ENCODE results near the gene RASA3.
"Not testable (repeated sequence)": the region's sequence is repeated elsewhere in the genome, so short reads cannot be mapped to it uniquely, and the experiment has no call there.

The RASA3 gene, protein sequence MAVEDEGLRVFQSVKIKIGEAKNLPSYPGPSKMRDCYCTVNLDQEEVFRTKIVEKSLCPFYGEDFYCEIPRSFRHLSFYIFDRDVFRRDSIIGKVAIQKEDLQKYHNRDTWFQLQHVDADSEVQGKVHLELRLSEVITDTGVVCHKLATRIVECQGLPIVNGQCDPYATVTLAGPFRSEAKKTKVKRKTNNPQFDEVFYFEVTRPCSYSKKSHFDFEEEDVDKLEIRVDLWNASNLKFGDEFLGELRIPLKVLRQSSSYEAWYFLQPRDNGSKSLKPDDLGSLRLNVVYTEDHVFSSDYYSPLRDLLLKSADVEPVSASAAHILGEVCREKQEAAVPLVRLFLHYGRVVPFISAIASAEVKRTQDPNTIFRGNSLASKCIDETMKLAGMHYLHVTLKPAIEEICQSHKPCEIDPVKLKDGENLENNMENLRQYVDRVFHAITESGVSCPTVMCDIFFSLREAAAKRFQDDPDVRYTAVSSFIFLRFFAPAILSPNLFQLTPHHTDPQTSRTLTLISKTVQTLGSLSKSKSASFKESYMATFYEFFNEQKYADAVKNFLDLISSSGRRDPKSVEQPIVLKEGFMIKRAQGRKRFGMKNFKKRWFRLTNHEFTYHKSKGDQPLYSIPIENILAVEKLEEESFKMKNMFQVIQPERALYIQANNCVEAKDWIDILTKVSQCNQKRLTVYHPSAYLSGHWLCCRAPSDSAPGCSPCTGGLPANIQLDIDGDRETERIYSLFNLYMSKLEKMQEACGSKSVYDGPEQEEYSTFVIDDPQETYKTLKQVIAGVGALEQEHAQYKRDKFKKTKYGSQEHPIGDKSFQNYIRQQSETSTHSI

DNA sequence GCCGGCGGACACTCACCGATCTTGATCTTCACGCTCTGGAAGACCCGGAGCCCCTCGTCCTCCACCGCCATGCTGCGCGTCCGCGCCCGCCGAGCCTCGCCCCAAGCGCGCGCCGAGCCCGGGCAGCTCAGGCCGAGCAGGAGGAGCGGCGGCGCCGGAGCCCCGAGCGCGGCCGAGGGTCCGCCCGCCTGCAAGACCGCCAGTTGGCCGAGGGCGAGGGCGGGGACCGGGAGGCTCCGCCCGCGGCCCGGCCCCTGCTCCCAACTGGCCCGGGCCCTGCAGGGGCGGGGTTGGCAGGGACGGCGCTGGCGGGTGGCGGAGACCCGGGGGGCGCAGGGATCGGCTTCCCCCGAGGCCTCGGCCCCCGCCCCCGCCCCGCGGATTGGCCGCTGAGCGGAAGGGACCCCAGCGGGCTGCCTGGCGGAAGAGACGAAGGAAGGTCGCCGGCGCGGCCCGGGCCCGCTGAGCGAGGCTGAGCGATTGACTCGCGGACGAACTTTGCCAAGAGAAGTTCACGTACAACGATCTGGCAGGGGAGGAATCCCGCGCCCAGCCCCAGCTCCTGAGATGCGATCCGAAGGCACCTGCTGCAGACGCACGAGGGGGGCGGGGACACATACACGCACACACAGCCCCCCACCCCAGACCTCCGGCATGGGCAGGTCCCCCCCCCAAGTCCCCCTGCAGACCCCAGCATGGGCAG lies at the start of gene RASA3:
Gene RASA3, minus strand, starts transcription at position 205 of the 703 bp plus-strand sequence. Its CDS starts 134 bp downstream, at position 71.
- Mint-ChIP-seq H3K4me1 (ENCODE audit: low read depth) (peaks cover 36% of the 10 kb centered on the region), H3K36me3 (ENCODE audit: low read depth) (peaks cover 30% of the 10 kb centered on the region), H3K9me3 (no peaks in the 10 kb centered on the region), H3K27me3 (ENCODE audit: low read depth) (peaks cover 4% of the 10 kb centered on the region), H3K27ac (peak within 1 kb of the TSS; percentile 91), H3K4me3 (peak within 1 kb of the TSS; percentile 98)
- peak; percentile 65 for DNase-seq (ENCODE audit: low spot score)

DNA sequence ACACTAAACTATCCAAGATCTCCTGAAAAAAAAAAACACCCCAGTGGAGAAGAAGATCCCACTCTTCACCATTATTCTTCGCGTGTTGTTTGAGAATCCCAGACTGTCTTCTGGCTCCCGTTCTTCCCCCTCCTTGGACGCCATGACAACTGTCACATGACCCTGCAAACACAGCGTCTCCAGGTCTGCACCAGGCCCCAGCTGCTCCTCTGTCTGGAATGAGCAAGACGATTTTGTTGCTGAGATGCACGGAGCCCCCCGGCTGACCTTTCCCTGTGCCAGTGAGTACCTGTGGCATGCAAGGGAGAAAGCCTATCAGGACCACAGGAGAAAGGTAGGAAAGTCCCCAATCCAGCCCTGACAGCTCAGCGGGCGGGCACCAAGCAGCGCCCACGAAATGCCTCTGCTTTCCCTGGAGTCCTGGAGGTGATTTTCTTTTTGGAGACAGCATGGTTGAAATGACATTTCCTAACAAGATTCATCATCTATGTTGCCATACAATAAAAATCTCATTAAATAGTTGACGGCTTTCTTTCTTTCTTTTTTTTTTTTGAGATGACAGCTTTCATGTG lies 46.8 kb upstream of the RASA3 start, which contains the start of gene CFAP97D2:
Gene CFAP97D2, plus strand, starts transcription at position 171 of the 572 bp plus-strand sequence. Its CDS starts 74 bp downstream, at position 245.
- peaks cover 3% of the 10 kb centered on the region for H3K4me1 Mint-ChIP-seq (ENCODE audit: low read depth)
- peaks cover 7% of the 10 kb centered on the region for H3K9me3 Mint-ChIP-seq
- no peak within 1 kb of the TSS for H3K4me3 Mint-ChIP-seq
- no peaks in the 10 kb centered on the region for H3K36me3 Mint-ChIP-seq (ENCODE audit: low read depth)
- no peak within 1 kb of the TSS for H3K27ac Mint-ChIP-seq
- H3K27me3 Mint-ChIP-seq (ENCODE audit: low read depth): peaks cover 13% of the 10 kb centered on the region
- DNase-seq (ENCODE audit: low spot score): no peak

GRCh38 chr13:114177245-114178010 lies 45.0 kb upstream of the RASA3 start:
- Mint-ChIP-seq H3K4me1 (ENCODE audit: low read depth) (peaks cover 3% of the 10 kb centered on the region), H3K27ac (no peak overlapping the region), H3K36me3 (ENCODE audit: low read depth) (no peaks in the 10 kb centered on the region), H3K4me3 (no peak overlapping the region), H3K9me3 (peaks cover 17% of the 10 kb centered on the region), H3K27me3 (ENCODE audit: low read depth) (peaks cover 13% of the 10 kb centered on the region)
- no peak for DNase-seq (ENCODE audit: low spot score)

- peaks cover 13% of the 10 kb centered on the region for H3K27me3 Mint-ChIP-seq (ENCODE audit: low read depth)
- DNase-seq (ENCODE audit: low spot score); H3K27ac Mint-ChIP-seq; H3K4me1 Mint-ChIP-seq (ENCODE audit: low read depth); H3K4me3 Mint-ChIP-seq; H3K36me3 Mint-ChIP-seq (ENCODE audit: low read depth): not testable (repeated sequence)
- H3K9me3 Mint-ChIP-seq: peaks cover 25% of the 10 kb centered on the region
Measured at GRCh38 chr13:114176359-114176902, 44.0 kb upstream of the RASA3 start.

DNA sequence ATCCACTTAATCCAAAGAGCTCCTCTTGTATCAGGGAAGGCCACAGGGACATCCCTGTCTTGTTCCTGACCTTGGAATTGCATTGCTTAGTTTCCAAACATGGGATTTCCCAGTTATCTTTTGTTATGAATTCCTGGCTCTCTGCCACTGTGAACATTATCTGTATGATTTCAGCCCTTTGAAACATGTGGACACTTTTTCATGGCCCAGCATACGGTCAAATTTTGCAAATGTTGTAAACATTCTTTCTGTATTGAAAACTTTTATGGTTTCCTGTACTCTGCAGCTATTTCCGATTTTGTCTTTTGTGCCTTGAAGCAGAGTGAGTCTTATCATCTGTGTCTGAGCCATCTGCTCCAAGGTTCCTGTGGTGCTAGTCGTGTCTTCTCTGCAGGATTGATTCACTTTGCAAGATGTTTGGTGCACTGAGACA lies 42.1 kb upstream of the RASA3 start:
- Mint-ChIP-seq H3K27ac (no peak overlapping the region), H3K4me1 (ENCODE audit: low read depth) (no peaks in the 10 kb centered on the region), H3K36me3 (ENCODE audit: low read depth) (no peaks in the 10 kb centered on the region), H3K27me3 (ENCODE audit: low read depth) (peaks cover 8% of the 10 kb centered on the region), H3K9me3 (peaks cover 28% of the 10 kb centered on the region), H3K4me3 (no peak overlapping the region)
- DNase-seq (ENCODE audit: low spot score): no peak

DNA sequence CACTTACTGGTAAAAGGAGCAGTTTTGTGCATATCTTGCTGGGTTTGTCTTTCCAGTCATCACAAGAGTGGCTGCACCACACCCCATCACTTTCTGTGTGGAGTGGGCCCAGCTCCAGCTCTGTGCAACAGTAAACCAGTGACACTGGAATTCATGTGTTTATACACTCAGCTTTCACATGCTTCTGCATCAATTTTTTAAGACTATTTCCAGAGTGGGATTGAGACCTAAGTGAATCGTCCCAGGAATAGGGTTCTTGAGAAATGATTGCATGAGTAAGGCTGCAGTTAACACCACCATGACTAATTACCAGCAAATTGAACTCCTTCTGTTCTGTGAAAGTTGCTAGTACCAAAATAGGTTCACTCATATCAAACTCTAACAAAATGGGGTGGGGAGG lies 41.3 kb upstream of the RASA3 start:
- no peak overlapping the region for H3K4me3 Mint-ChIP-seq
- DNase-seq (ENCODE audit: low spot score): no peak

DNA sequence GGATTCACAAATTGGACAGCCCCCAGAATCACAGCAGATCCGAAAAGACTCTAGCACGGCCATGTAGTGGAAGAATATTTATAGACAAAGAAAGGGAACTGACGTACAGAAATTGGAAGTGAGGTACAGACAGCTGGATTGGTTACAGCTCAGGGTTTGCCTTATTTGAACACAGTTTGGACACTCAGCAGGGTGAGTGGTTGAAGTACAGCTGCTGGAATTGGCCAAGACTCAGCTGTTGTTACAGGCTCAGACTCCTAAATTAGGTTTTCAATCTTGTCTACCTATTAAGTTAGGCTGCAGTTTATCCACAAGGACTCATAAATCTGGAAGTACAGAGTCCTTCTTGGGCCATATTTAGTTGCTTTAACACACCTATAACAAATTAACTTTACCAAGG lies 40.8 kb upstream of the RASA3 start:
- no peak for DNase-seq (ENCODE audit: low spot score)
- no peaks in the 10 kb centered on the region for H3K4me1 Mint-ChIP-seq (ENCODE audit: low read depth)
- H3K36me3 Mint-ChIP-seq (ENCODE audit: low read depth): peaks cover 1% of the 10 kb centered on the region
- H3K9me3 Mint-ChIP-seq: peaks cover 31% of the 10 kb centered on the region
- peaks cover 9% of the 10 kb centered on the region for H3K27me3 Mint-ChIP-seq (ENCODE audit: low read depth)
- H3K4me3 Mint-ChIP-seq: no peak overlapping the region
- no peak overlapping the region for H3K27ac Mint-ChIP-seq

More for the DNA sequence above, 41.3 kb upstream of the RASA3 start:
- peaks cover 1% of the 10 kb centered on the region for H3K36me3 Mint-ChIP-seq (ENCODE audit: low read depth)
- no peak overlapping the region for H3K27ac Mint-ChIP-seq
- H3K27me3 Mint-ChIP-seq (ENCODE audit: low read depth): peaks cover 9% of the 10 kb centered on the region
- H3K4me1 Mint-ChIP-seq (ENCODE audit: low read depth): no peaks in the 10 kb centered on the region
- H3K9me3 Mint-ChIP-seq: peaks cover 31% of the 10 kb centered on the region

- DNase-seq (ENCODE audit: low spot score): no peak
- H3K4me1 Mint-ChIP-seq (ENCODE audit: low read depth): peaks cover 2% of the 10 kb centered on the region
- peaks cover 1% of the 10 kb centered on the region for H3K36me3 Mint-ChIP-seq (ENCODE audit: low read depth)
- H3K4me3 Mint-ChIP-seq: no peak overlapping the region
- H3K27me3 Mint-ChIP-seq (ENCODE audit: low read depth): peaks cover 18% of the 10 kb centered on the region
- no peak overlapping the region for H3K27ac Mint-ChIP-seq
- H3K9me3 Mint-ChIP-seq: peaks cover 16% of the 10 kb centered on the region
Measured at GRCh38 chr13:114167885-114168284, 35.5 kb upstream of the RASA3 start.

DNA sequence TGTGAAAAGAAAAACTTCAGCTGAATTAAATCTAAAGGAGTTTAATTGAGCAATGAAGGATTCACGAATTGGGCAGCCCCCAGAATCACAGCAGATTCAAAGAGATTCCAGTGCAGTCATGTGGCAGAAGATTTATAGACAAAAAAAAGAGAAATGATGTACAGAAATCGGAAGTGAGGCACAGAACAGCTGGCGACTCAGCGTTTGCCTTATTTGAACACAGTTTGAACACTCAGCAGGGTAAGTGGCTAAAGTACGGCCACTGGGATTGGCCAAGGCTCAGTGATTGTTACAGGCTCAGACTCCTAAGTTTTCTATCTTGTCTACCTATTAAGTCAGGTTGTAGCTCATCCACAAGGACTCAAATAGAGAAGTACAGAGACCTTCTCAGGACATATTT lies 35.0 kb upstream of the RASA3 start:
- H3K4me3 Mint-ChIP-seq: no peak overlapping the region
- H3K27me3 Mint-ChIP-seq (ENCODE audit: low read depth): peaks cover 22% of the 10 kb centered on the region
- peaks cover 5% of the 10 kb centered on the region for H3K4me1 Mint-ChIP-seq (ENCODE audit: low read depth)
- H3K9me3 Mint-ChIP-seq: peaks cover 14% of the 10 kb centered on the region
- DNase-seq (ENCODE audit: low spot score): no peak
- peaks cover 1% of the 10 kb centered on the region for H3K36me3 Mint-ChIP-seq (ENCODE audit: low read depth)
- no peak overlapping the region for H3K27ac Mint-ChIP-seq

DNA sequence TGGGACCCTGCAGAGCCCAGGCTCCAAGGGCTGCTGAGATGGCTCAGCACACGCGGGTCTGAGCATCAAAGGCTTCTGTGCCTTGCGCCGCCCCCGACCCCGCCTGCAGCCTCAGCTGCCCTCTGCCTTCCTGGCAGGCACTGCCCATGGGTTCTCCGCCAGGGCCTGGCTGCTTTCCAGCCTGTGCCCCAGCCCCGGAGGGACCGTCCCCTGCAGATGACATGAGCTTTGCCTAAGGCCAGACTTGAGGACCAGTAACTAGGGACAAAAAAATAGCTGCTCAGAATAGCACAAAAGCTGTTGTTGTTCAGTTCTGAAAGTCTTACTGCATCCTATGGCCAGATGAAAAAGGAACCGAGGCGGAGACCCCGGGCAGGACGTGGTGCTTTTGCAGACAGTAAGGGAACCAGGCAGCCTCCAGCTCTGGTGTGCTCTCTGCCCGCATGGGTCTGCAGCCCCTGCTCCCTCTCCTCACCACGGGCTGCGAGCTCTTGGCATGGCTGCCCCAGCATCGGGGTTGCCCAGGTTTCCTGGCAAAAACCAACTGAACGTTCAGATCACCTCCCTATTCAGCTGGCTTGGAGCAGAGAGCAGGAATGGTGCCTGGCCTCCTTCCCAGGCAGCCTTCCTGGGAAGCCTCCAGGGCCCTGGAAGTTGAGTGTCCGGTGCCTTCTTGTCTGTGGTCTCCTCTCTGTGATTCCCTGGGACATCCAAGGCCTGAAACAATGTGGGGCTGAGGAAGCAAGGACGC lies 34.1 kb upstream of the RASA3 start:
- Mint-ChIP-seq H3K4me3 (no peak overlapping the region), H3K36me3 (ENCODE audit: low read depth) (peaks cover 1% of the 10 kb centered on the region), H3K27me3 (ENCODE audit: low read depth) (peaks cover 28% of the 10 kb centered on the region), H3K9me3 (peaks cover 7% of the 10 kb centered on the region), H3K4me1 (ENCODE audit: low read depth) (peaks cover 14% of the 10 kb centered on the region), H3K27ac (no peak overlapping the region)
- DNase-seq (ENCODE audit: low spot score): no peak

- Mint-ChIP-seq H3K4me3 (no peak overlapping the region), H3K4me1 (ENCODE audit: low read depth) (peaks cover 23% of the 10 kb centered on the region), H3K36me3 (ENCODE audit: low read depth) (peaks cover 1% of the 10 kb centered on the region), H3K27me3 (ENCODE audit: low read depth) (peaks cover 39% of the 10 kb centered on the region), H3K27ac (no peak overlapping the region), H3K9me3 (peaks cover 3% of the 10 kb centered on the region)
- no peak for DNase-seq (ENCODE audit: low spot score)
Measured at GRCh38 chr13:114164681-114165429, 32.4 kb upstream of the RASA3 start.

DNA sequence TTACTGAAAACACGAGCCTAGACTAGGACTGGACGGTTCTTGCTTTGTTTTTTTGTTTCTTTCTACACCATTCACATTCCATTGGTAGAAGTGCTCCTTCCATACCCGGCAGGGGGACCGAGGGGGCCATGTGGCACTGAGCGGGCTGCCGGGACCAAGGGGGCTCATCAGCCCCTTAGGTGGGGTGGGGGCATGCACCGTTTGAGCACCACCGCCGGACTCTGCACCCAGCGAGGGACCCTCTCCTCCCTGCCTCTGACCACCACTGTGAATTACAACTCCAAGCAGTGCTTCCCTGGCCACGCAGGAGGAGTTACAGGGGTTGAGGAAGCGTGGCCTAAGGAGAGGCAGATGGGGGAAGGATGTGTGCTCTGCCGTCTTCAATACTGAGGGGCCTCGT lies 31.6 kb upstream of the RASA3 start:
- H3K36me3 Mint-ChIP-seq (ENCODE audit: low read depth): peaks cover 1% of the 10 kb centered on the region
- no peak for DNase-seq (ENCODE audit: low spot score)
- H3K27me3 Mint-ChIP-seq (ENCODE audit: low read depth): peaks cover 44% of the 10 kb centered on the region
- no peak overlapping the region for H3K4me3 Mint-ChIP-seq
- peaks cover 2% of the 10 kb centered on the region for H3K9me3 Mint-ChIP-seq
- H3K4me1 Mint-ChIP-seq (ENCODE audit: low read depth): peaks cover 30% of the 10 kb centered on the region
- H3K27ac Mint-ChIP-seq: no peak overlapping the region

Data from T-helper 2 cell treated with Interferon-gamma antibody and Interleukin-4, amounts not matched to agents 5 μg/mL and 100 μg/mL, for 36 hours (primary cell).